CD4-positive, alpha-beta T cell treated with Interleukin-6 for 4 hours (primary cell): ENCODE measurements around the gene PSPC1.
"Not testable (repeated sequence)": the region's sequence is repeated elsewhere in the genome, so short reads cannot be mapped to it uniquely, and the experiment has no call there.

ENCODE experiments used
- DNase-seq: peaks from one replicate; pipeline ENCODE4 v3.0.0-alpha.2; 2020; ENCODE audit warnings: mixed read lengths

PSPC1 gene

GRCh38 chr13:19782727-19783682 lies at the start of gene PSPC1:
Gene PSPC1, minus strand, starts transcription at chr13:19782945. Its CDS starts 188 bp downstream, at chr13:19782757.
- peak; percentile 96 for DNase-seq

GRCh38 chr13:19822673-19823072 lies 39.9 kb upstream of the PSPC1 start:
- no peak for DNase-seq

- DNase-seq, result peak; percentile 37
These were observed 35.6 kb upstream of the PSPC1 start for GRCh38 chr13:19818223-19818842.

GRCh38 chr13:19817510-19818158 lies 34.9 kb upstream of the PSPC1 start:
- DNase-seq, result no peak

GRCh38 chr13:19817106-19817505 lies 34.4 kb upstream of the PSPC1 start:
- DNase-seq, result no peak

GRCh38 chr13:19815842-19816241 lies 33.1 kb upstream of the PSPC1 start:
- not testable (repeated sequence) for DNase-seq

GRCh38 chr13:19810996-19811881 lies 28.5 kb upstream of the PSPC1 start:
- no peak for DNase-seq

GRCh38 chr13:19810151-19810550 lies 27.4 kb upstream of the PSPC1 start:
- no peak for DNase-seq

GRCh38 chr13:19805765-19806164 lies 23.0 kb upstream of the PSPC1 start:
- no peak for DNase-seq

- no peak for DNase-seq
These were observed 13.2 kb upstream of the PSPC1 start for GRCh38 chr13:19795956-19796355.

- no peak for DNase-seq
These were observed 11.9 kb upstream of the PSPC1 start for GRCh38 chr13:19794631-19795030.

- no peak for DNase-seq
These were observed 9.3 kb upstream of the PSPC1 start for GRCh38 chr13:19791953-19792537.

- peak; percentile 66 for DNase-seq
These were observed 557 bp downstream of the PSPC1 start for GRCh38 chr13:19782049-19782726.

GRCh38 chr13:19781526-19781925 lies 1.2 kb downstream of the PSPC1 start:
- DNase-seq, result no peak

- DNase-seq, result not testable (repeated sequence)
These were observed 1.9 kb downstream of the PSPC1 start for GRCh38 chr13:19780753-19781418.

- DNase-seq, result no peak
These were observed 10.4 kb downstream of the PSPC1 start for GRCh38 chr13:19772306-19772705.

GRCh38 chr13:19769854-19770253 lies 12.9 kb downstream of the PSPC1 start:
- DNase-seq, result no peak

- no peak for DNase-seq
These were observed 14.8 kb downstream of the PSPC1 start for GRCh38 chr13:19767966-19768365.

GRCh38 chr13:19766591-19766990 lies 16.2 kb downstream of the PSPC1 start:
- no peak for DNase-seq

- no peak for DNase-seq
These were observed 18.5 kb downstream of the PSPC1 start for GRCh38 chr13:19764237-19764636.

GRCh38 chr13:19763618-19764017 lies 19.1 kb downstream of the PSPC1 start:
- no peak for DNase-seq
